Thoracic aorta (tissue), 2 donors: Measurements from ENCODE around the gene FBN2. TPM values are rescaled to one million over a fixed set of nuclear protein-coding genes. Genes with fewer than 3 reads are reported as not detected.
A peak's percentile ranks its signal among the peaks of the same experiment; 100 is the strongest.

Experiments
- ATAC-seq: fragments of 150-250 bp; one replicate; pipeline ENCODE4 v1.8.0; 2017; ENCODE audit warnings: low read depth; ENCODE audit not compliant: insufficient number of reproducible peaks, low FRiP score
- DNase-seq: peaks from one replicate; pipeline ENCODE4 v3.0.0-alpha.2; 2020; ENCODE audit warnings: low spot score
- H3K27ac ChIP-seq, 2 donors: fragments of 200-600 bp; sonication (generic); 1 replicate in 1 of 2; 2 replicates in 1 of 2; pipeline ENCODE4 v1.5.1; 2016; ENCODE audit warnings: mild to moderate bottlenecking in 2 of 2, moderate library complexity in 2 of 2
- H3K27me3 ChIP-seq: fragments of 200-600 bp; sonication (generic); replicated peaks from 2 replicates; pipeline ENCODE4 v1.6.0; 2016; ENCODE audit warnings: mild to moderate bottlenecking; ENCODE audit not compliant: insufficient read depth
- H3K36me3 ChIP-seq: fragments of 200-600 bp; sonication (generic); one replicate; pipeline ENCODE4 v1.5.1; 2016
- H3K4me1 ChIP-seq, 2 donors: fragments of 200-600 bp; sonication (generic); 1 replicate in 1 of 2; 2 replicates in 1 of 2; pipeline versions ENCODE4 v1.5.1 to v1.6.0; 2016; ENCODE audit warnings: low read depth in 2 of 2, mild to moderate bottlenecking in 1 of 2; ENCODE audit not compliant: control insufficient read depth in 1 of 2
- H3K4me3 ChIP-seq: fragments of 200-600 bp; sonication (generic); 2 replicates; pipeline ENCODE4 v1.5.1; 2016; ENCODE audit warnings: mild to moderate bottlenecking
- H3K9me3 ChIP-seq: fragments of 200-600 bp; sonication (generic); 2 replicates; pipeline ENCODE4 v1.5.1; 2016
- total RNA-seq, 2 donors: library from RNA; depleted of rRNA; stranded (reverse); fragments of >200 nt; gene quantifications; one replicate each; pipeline versions ENCODE4 v1.1.0 to v1.2.3, GENCODE V29; 2016
- TF ChIP-seq, protein P1 (sequence below): fragments of 200-600 bp; sonication (generic); IDR thresholded peaks from one replicate; pipeline ENCODE4 v1.5.1; 2019; ENCODE audit warnings: antibody characterized with exemption

FBN2 gene
- 1 to 10 TPM in 1 of 2 donors, under 1 TPM in 1; 0.68 to 5.8 TPM for total RNA-seq

DNA sequence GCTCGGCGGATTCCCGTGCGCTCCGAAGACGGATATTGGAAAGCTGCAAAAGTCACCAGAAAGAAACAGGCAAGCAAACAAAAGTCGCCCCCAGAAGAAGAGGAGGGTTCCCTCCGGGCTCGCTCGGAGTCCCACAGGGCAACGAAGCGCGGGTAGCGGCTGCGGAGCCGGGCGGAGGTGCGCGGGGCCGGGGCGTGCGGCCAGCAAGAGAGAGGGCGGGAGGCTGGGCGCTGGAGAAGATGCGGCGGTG is at the start of gene FBN2:
Gene FBN2, minus strand, starts transcription at position 246 of the 250 bp plus-strand sequence. CDS start 642 bp downstream, outside the sequence.
- ATAC-seq (no peak), DNase-seq (no peak)
- Histone ChIP-seq H3K36me3 (no peaks in the 10 kb centered on the region), H3K9me3 (no peaks in the 10 kb centered on the region), H3K4me3 (peak within 1 kb of the TSS; percentile 81), H3K4me1 (peaks cover 0 to 17% of the 10 kb centered on the region in 2 donors), H3K27ac (peak within 1 kb of the TSS in 1 of 2 donors; percentile 52), H3K27me3 (no peaks in the 10 kb centered on the region)
- TF ChIP-seq, protein P1, sequence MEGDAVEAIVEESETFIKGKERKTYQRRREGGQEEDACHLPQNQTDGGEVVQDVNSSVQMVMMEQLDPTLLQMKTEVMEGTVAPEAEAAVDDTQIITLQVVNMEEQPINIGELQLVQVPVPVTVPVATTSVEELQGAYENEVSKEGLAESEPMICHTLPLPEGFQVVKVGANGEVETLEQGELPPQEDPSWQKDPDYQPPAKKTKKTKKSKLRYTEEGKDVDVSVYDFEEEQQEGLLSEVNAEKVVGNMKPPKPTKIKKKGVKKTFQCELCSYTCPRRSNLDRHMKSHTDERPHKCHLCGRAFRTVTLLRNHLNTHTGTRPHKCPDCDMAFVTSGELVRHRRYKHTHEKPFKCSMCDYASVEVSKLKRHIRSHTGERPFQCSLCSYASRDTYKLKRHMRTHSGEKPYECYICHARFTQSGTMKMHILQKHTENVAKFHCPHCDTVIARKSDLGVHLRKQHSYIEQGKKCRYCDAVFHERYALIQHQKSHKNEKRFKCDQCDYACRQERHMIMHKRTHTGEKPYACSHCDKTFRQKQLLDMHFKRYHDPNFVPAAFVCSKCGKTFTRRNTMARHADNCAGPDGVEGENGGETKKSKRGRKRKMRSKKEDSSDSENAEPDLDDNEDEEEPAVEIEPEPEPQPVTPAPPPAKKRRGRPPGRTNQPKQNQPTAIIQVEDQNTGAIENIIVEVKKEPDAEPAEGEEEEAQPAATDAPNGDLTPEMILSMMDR: no peak

- Histone ChIP-seq H3K27me3 (no peaks in the 10 kb centered on the region), H3K4me3 (no peak overlapping the region), H3K36me3 (no peaks in the 10 kb centered on the region), H3K27ac (no peak overlapping the region), H3K4me1 (no peaks in the 10 kb centered on the region), H3K9me3 (no peaks in the 10 kb centered on the region)
- no peak for ATAC-seq
- no peak for DNase-seq
- TF ChIP-seq, protein P1: no peak
Measured at GRCh38 chr5:128587275-128587674, 49.2 kb upstream of the FBN2 start.

- Histone ChIP-seq H3K36me3 (no peaks in the 10 kb centered on the region), H3K9me3 (no peaks in the 10 kb centered on the region), H3K4me1 (no peaks in the 10 kb centered on the region), H3K4me3 (no peak overlapping the region), H3K27ac (no peak overlapping the region), H3K27me3 (no peaks in the 10 kb centered on the region)
- ATAC-seq (no peak), DNase-seq (no peak)
- TF ChIP-seq, protein P1: no peak
Measured at GRCh38 chr5:128586848-128587247, 48.8 kb upstream of the FBN2 start.

DNA sequence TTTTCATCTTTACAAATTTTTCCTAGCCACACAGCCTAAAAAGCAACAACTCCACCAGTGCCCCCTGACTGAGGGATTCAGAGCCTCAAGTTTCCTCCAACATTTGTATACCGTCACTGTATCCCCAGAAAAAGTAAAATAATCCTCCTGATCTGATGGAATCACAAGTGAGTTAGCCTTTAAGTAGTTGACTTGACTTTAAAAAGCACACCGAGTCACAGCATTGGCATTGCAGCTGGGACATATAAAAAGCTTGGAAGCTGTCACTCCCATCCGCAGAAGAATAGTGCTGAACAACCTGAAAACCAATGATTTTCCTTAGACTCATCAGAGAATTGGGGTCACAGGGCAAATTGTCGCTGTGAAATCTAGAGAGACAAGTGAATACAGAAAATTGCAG is 41.6 kb upstream of the FBN2 start:
- Histone ChIP-seq H3K9me3 (no peaks in the 10 kb centered on the region), H3K36me3 (no peaks in the 10 kb centered on the region), H3K27ac (no peak overlapping the region), H3K27me3 (no peaks in the 10 kb centered on the region), H3K4me1 (no peaks in the 10 kb centered on the region), H3K4me3 (no peak overlapping the region)
- no peak for ATAC-seq
- DNase-seq: no peak
- TF ChIP-seq, protein P1: no peak

GRCh38 chr5:128579093-128579492 is 41.0 kb upstream of the FBN2 start:
- no peak overlapping the region for H3K4me3 ChIP-seq
- no peaks in the 10 kb centered on the region for H3K4me1 ChIP-seq
- DNase-seq (no peak), ATAC-seq (no peak)
- H3K9me3 ChIP-seq: no peaks in the 10 kb centered on the region
- no peaks in the 10 kb centered on the region for H3K27me3 ChIP-seq
- H3K36me3 ChIP-seq: no peaks in the 10 kb centered on the region
- no peak overlapping the region for H3K27ac ChIP-seq
- TF ChIP-seq, protein P1: no peak
